ENCODE measurements around the gene H2BW2. TPM values are rescaled to one million over a fixed set of nuclear protein-coding genes. Genes with fewer than 3 reads are reported as not detected.

H2BW2 gene
- total RNA-seq, 1 donor from 2014 or later, result not detected

GRCh38 chrX:104085477-104085876 is 45.7 kb downstream of the H2BW2 start:
- TF ChIP-seq, protein P1, sequence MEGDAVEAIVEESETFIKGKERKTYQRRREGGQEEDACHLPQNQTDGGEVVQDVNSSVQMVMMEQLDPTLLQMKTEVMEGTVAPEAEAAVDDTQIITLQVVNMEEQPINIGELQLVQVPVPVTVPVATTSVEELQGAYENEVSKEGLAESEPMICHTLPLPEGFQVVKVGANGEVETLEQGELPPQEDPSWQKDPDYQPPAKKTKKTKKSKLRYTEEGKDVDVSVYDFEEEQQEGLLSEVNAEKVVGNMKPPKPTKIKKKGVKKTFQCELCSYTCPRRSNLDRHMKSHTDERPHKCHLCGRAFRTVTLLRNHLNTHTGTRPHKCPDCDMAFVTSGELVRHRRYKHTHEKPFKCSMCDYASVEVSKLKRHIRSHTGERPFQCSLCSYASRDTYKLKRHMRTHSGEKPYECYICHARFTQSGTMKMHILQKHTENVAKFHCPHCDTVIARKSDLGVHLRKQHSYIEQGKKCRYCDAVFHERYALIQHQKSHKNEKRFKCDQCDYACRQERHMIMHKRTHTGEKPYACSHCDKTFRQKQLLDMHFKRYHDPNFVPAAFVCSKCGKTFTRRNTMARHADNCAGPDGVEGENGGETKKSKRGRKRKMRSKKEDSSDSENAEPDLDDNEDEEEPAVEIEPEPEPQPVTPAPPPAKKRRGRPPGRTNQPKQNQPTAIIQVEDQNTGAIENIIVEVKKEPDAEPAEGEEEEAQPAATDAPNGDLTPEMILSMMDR (conservative IDR thresholded peaks at IDR 0.05; ENCODE audit: low read depth, low read length), result no peak
- DNase-seq (ENCODE audit: low read depth), result no peak
- no peak overlapping the region for H3K4me3 ChIP-seq (ENCODE audit: low read depth, low read length)

DNA sequence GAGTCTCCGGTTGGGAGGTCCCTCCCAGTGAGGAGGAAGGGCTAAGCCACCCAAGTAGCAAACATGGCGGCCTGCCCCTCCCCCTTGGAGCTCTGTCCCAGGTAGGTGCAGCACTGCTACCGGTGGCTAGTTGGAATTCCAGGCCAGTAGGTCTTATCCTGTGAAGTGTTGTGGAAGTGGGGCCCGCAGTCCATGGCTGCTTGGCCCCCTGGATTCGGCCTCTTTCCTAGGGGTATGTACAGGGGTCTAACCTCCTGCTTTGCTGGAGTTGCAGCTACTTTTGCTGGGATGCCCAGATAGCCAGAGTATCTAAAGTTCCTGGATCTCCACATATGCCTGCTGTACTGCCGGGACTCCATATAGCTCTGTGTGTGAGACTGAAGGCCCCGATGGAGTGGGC is 46.2 kb downstream of the H2BW2 start:
- DNase-seq (ENCODE audit: low read depth), result no peak
- TF ChIP-seq, protein P1 (conservative IDR thresholded peaks at IDR 0.05; ENCODE audit: low read depth, low read length), result no peak

More for the DNA sequence above, 46.2 kb downstream of the H2BW2 start:
- no peak overlapping the region for H3K4me3 ChIP-seq (ENCODE audit: low read depth, low read length)

Other genes with a start within 250 kb of the H2BW2 start
- 0.22 and 0.40 TPM in 2 replicates for gene RAB9B, start 207.7 kb upstream of the H2BW2 start, total RNA-seq
- 13.9 and 32.8 TPM in 2 replicates for gene TMSB15B, start 77.3 kb upstream of the H2BW2 start, total RNA-seq
- gene H2BW1, start 26.2 kb upstream of the H2BW2 start, total RNA-seq, result not detected in 2 replicates
- gene TMSB15C, start 36.3 kb downstream of the H2BW2 start, total RNA-seq, result 2.9 and 4.1 TPM in 2 replicates
- gene ZCCHC18, start 72.6 kb downstream of the H2BW2 start, total RNA-seq, result 0.63 and 1.2 TPM in 2 replicates
- 3.0 and 5.2 TPM in 2 replicates for gene SLC25A53, start 117.1 kb downstream of the H2BW2 start, total RNA-seq
- 16.1 and 16.3 TPM in 2 replicates for gene FAM199X, start 126.5 kb downstream of the H2BW2 start, total RNA-seq
- gene ESX1, start 215.0 kb downstream of the H2BW2 start, total RNA-seq, result 0.22 TPM in 1 of 2 replicates, not detected in the other